Neural cell (in vitro differentiated cells): Measurements from ENCODE around the gene GSTP1.

Source experiments
- CTCF ChIP-seq: fragments of 450-650 bp; IDR thresholded peaks from 2 replicates; pipeline ENCODE4 v1.5.1; 2014; ENCODE audit warnings: antibody characterized with exemption, mild to moderate bottlenecking, moderate library complexity; ENCODE audit not compliant: poor library complexity, severe bottlenecking
- EP300 ChIP-seq: fragments of 450-650 bp; conservative IDR thresholded peaks from 2 replicates; pipeline ENCODE4 v1.6.1; 2014; ENCODE audit warnings: antibody characterized with exemption, mild to moderate bottlenecking, moderate library complexity; ENCODE audit not compliant: poor library complexity, severe bottlenecking
- MXI1 ChIP-seq: fragments of 450-650 bp; conservative IDR thresholded peaks from 2 replicates; pipeline ENCODE4 v1.6.1; 2014; ENCODE audit warnings: antibody characterized with exemption, mild to moderate bottlenecking; ENCODE audit not compliant: poor library complexity, severe bottlenecking
- POLR2AphosphoS5 ChIP-seq: IDR thresholded peaks from 2 replicates; pipeline ENCODE4 v1.6.1; 2012
- RAD21 ChIP-seq: fragments of 450-650 bp; conservative IDR thresholded peaks from 2 replicates; pipeline ENCODE4 v1.6.1; 2014; ENCODE audit warnings: antibody characterized with exemption, mild to moderate bottlenecking, moderate library complexity
- REST ChIP-seq: IDR thresholded peaks from 2 replicates; pipeline ENCODE4 v1.6.1; 2012; ENCODE audit warnings: borderline replicate concordance
- SMC3 ChIP-seq: fragments of 450-650 bp; conservative IDR thresholded peaks from 2 replicates; pipeline ENCODE4 v1.6.1; 2014; ENCODE audit warnings: antibody characterized with exemption, mild to moderate bottlenecking, moderate library complexity; ENCODE audit not compliant: poor library complexity
- TAF1 ChIP-seq: IDR thresholded peaks from 2 replicates; pipeline ENCODE4 v1.6.1; 2012; ENCODE audit warnings: low read depth

- TF ChIP-seq CTCF (no peak), EP300 (no peak), REST (no peak), TAF1 (no peak), MXI1 (no peak), SMC3 (no peak), RAD21 (no peak), POLR2AphosphoS5 (no peak)
These were observed 28.3 kb downstream of the GSTP1 start for GRCh38 chr11:67611704-67612587.
